A549 (cell line): Measurements from ENCODE around the gene NRG3.

Source experiments
- BCL3 ChIP-seq: fragments of >200 bp; sonication (Bioruptor Twin); formaldehyde crosslinking; IDR thresholded peaks from 3 replicates; pipeline ENCODE4 v1.6.1; 2016
- ELK1 ChIP-seq: fragments of 150-350 bp; IDR thresholded peaks from 2 replicates; pipeline ENCODE4 v1.6.1; 2014; ENCODE audit warnings: low read depth, mild to moderate bottlenecking, low read length
- ESRRA ChIP-seq: fragments of 150-350 bp; IDR thresholded peaks from 2 replicates; pipeline ENCODE4 v1.6.1; 2014; ENCODE audit warnings: mild to moderate bottlenecking, low read length, borderline replicate concordance
- KDM1A ChIP-seq: fragments of 200-600 bp; sonication (generic); IDR thresholded peaks from 2 replicates; pipeline ENCODE4 v1.6.1; 2016; ENCODE audit warnings: low read depth, mild to moderate bottlenecking
- MAFK ChIP-seq: fragments of 450-650 bp; IDR thresholded peaks from 2 replicates; pipeline ENCODE4 v1.6.1; 2014; ENCODE audit not compliant: partially characterized antibody
- POLR2A ChIP-seq: IDR thresholded peaks from 2 replicates; pipeline ENCODE4 v1.6.1; 2012; ENCODE audit warnings: mild to moderate bottlenecking, low read length
- REST ChIP-seq: fragments of 200-600 bp; sonication (generic); IDR thresholded peaks from 2 replicates; pipeline ENCODE4 v1.6.1; 2016; ENCODE audit warnings: antibody characterized with exemption, mild to moderate bottlenecking, moderate library complexity
- RFX5 ChIP-seq: fragments of 450-650 bp; IDR thresholded peaks from 2 replicates; pipeline ENCODE4 v1.7.1; 2014; ENCODE audit warnings: antibody characterized with exemption, mild to moderate bottlenecking, moderate library complexity
- TF ChIP-seq, protein P1 (sequence below): fragments of >200 bp; sonication (Bioruptor Twin); formaldehyde crosslinking; IDR thresholded peaks from 3 replicates; pipeline ENCODE4 v1.5.1; 2016

- TF ChIP-seq POLR2A (no peak), KDM1A (no peak), BCL3 (no peak), MAFK (no peak), ESRRA (no peak), RFX5 (no peak), REST (no peak), ELK1 (no peak)
- TF ChIP-seq, protein P1, sequence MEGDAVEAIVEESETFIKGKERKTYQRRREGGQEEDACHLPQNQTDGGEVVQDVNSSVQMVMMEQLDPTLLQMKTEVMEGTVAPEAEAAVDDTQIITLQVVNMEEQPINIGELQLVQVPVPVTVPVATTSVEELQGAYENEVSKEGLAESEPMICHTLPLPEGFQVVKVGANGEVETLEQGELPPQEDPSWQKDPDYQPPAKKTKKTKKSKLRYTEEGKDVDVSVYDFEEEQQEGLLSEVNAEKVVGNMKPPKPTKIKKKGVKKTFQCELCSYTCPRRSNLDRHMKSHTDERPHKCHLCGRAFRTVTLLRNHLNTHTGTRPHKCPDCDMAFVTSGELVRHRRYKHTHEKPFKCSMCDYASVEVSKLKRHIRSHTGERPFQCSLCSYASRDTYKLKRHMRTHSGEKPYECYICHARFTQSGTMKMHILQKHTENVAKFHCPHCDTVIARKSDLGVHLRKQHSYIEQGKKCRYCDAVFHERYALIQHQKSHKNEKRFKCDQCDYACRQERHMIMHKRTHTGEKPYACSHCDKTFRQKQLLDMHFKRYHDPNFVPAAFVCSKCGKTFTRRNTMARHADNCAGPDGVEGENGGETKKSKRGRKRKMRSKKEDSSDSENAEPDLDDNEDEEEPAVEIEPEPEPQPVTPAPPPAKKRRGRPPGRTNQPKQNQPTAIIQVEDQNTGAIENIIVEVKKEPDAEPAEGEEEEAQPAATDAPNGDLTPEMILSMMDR = no peak
These were observed 1059.4 kb downstream of the NRG3 start for GRCh38 chr10:82934429-82934828.
